ENCODE data around the gene LNX2. TPM values are rescaled to one million over a fixed set of nuclear protein-coding genes. Genes with fewer than 3 reads are reported as not detected.
A peak's percentile ranks its signal among the peaks of the same experiment; 100 is the strongest.

The LNX2 gene
- total and polyA plus RNA-seq, 4 donors, result 2.6 to 10.3 (median 8.6) TPM

DNA sequence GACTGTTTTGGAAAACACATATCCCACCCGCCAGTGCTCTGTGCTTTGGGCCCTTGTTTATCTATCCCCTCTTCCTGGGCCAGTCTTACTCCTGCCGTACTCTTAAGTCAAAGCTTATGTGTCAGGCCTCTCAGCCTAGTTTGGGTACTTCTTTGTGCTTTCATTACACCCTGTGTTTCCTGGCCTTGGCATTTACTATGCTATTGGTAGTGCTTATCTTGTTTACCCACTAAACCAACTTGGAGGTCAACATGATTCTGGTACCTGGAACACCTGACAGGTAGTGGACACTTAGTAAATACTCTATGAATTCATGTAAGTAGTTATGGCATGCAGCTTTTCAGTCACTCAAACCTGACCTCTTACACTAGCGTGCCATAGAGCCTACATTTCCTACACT is 3.7 kb upstream of the LNX2 start:
- Histone ChIP-seq H3K27ac (ENCODE audit: low read depth in 1 of 2, low read length in 2 of 2) (no peak overlapping the region), H3K9me3 (ENCODE audit: control insufficient read depth, low read length) (no peaks in the 10 kb centered on the region), H3K36me3 (ENCODE audit: control insufficient read depth in 1 of 2, insufficient read depth in 2 of 2, low read length in 1 of 2) (peaks cover 0 to 1% of the 10 kb centered on the region in 2 donors), H3K4me3 (ENCODE audit: low read length in 2 of 2) (no peak overlapping the region), H3K4me1 (ENCODE audit: control insufficient read depth in 1 of 2, insufficient read depth in 2 of 2, low read length in 2 of 2) (no peaks in the 10 kb centered on the region), H3K27me3 (ENCODE audit: control insufficient read depth in 1 of 2, insufficient read depth in 2 of 2, low read length in 1 of 2) (no peaks in the 10 kb centered on the region)
- no peak for ATAC-seq (ENCODE audit: low FRiP score)
- 98% methylated on average over 3 of the region's 3 CpGs for WGBS, 2 donors
- DNase-seq, result no peak
- intact Hi-C loops (cut with DNase I), result loop anchor here in 1 of 2 donors (5.0 to 10.0 kb wide), 2 partner anchors 247 to 449 kb away; partner anchors contain the start of gene USP12

DNA sequence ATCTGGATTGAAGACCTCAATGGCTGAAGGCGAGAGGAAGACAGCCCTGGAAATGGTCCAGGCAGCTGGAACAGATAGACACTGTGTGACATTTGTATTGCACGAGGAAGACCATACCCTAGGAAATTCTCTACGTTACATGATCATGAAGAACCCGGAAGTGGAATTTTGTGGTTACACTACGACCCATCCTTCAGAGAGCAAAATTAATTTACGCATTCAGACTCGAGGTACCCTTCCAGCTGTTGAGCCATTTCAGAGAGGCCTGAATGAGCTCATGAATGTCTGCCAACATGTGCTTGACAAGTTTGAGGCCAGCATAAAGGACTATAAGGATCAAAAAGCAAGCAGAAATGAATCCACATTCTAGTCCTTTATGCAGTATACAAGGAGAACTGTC is 2.6 kb upstream of the LNX2 start:
- H3K4me3 ChIP-seq (ENCODE audit: low read length in 2 of 2), result no peak overlapping the region
- H3K27me3 ChIP-seq (ENCODE audit: control insufficient read depth in 1 of 2, insufficient read depth in 2 of 2, low read length in 1 of 2), result no peaks in the 10 kb centered on the region
- peaks cover 0 to 1% of the 10 kb centered on the region in 2 donors for H3K36me3 ChIP-seq (ENCODE audit: control insufficient read depth in 1 of 2, insufficient read depth in 2 of 2, low read length in 1 of 2)
- H3K27ac ChIP-seq (ENCODE audit: low read depth in 1 of 2, low read length in 2 of 2), result no peak overlapping the region
- DNase-seq, result no peak
- WGBS, 2 donors, result 93% methylated on average over 7 of the region's 7 CpGs
- no peak for ATAC-seq (ENCODE audit: low FRiP score)
- intact Hi-C loops (cut with DNase I), result loop anchor here in 1 of 2 donors (5.0 to 10.0 kb wide), 2 partner anchors 246 to 448 kb away; partner anchors contain the start of gene USP12
- peaks cover 0 to 4% of the 10 kb centered on the region in 2 donors for H3K4me1 ChIP-seq (ENCODE audit: control insufficient read depth in 1 of 2, insufficient read depth in 2 of 2, low read length in 2 of 2)
- H3K9me3 ChIP-seq (ENCODE audit: control insufficient read depth, low read length), result no peaks in the 10 kb centered on the region

DNA sequence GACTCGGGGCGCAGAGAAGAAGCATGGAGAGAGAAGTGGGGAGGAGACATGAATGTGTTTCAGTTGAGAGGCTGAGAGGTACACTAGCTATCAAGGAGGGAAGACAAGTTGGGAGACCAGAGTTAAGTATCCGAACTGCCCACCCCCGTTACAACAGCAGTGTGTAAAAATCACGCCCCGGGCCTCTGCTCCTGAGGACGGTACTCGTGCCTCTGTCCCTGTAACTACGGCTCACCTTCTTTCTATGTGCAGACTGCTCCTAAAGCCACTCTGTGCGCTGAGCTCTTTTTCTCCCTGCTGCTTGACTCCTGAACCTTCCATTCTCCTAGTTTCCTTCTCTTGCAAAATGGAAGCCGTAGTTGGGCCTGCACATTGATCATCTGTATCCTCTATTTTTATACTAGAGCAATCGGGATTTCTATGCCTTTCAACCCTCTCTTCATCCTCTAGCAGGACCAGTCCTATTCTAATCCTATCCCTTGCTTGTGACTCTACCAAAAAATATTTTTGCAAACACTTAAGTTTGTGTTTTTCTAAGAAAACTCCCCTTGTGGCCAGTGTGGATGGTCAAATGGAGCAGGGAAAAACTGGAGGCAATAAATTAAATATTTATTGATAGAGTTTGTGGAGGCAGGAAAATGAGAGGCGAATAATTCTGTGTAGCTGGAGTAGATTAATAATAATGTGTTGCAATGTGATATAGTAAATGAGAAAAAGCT is 1.9 kb upstream of the LNX2 start:
- WGBS, 2 donors, result 10 to 11% methylated on average over 13 of the region's 13 CpGs
- intact Hi-C loops (cut with DNase I), result loop anchor here in 1 of 2 donors (5.0 to 10.0 kb wide), 2 partner anchors 245 to 447 kb away; partner anchors contain the start of gene USP12
- peak overlapping the region; percentile 68 to 69 for H3K27ac ChIP-seq (ENCODE audit: low read depth in 1 of 2, low read length in 2 of 2)
- ATAC-seq (ENCODE audit: low FRiP score), result no peak
- peaks cover 0 to 4% of the 10 kb centered on the region in 2 donors for H3K4me1 ChIP-seq (ENCODE audit: control insufficient read depth in 1 of 2, insufficient read depth in 2 of 2, low read length in 2 of 2)
- DNase-seq, result no peak
- peak overlapping the region; percentile 82 to 83 for H3K4me3 ChIP-seq (ENCODE audit: low read length in 2 of 2)
- H3K36me3 ChIP-seq (ENCODE audit: control insufficient read depth in 1 of 2, insufficient read depth in 2 of 2, low read length in 1 of 2), result no peaks in the 10 kb centered on the region
- H3K9me3 ChIP-seq (ENCODE audit: control insufficient read depth, low read length), result no peaks in the 10 kb centered on the region
- H3K27me3 ChIP-seq (ENCODE audit: control insufficient read depth in 1 of 2, insufficient read depth in 2 of 2, low read length in 1 of 2), result no peaks in the 10 kb centered on the region

- intact Hi-C loops (cut with DNase I), result loop anchor here in 1 of 2 donors (2.0 to 10.0 kb wide), 4 partner anchors 39 to 447 kb away; partner anchors contain the start of genes MTIF3 and USP12
- peaks cover 0 to 4% of the 10 kb centered on the region in 2 donors for H3K4me1 ChIP-seq (ENCODE audit: control insufficient read depth in 1 of 2, insufficient read depth in 2 of 2, low read length in 2 of 2)
- ATAC-seq (ENCODE audit: low FRiP score) (peak; percentile 89), DNase-seq (peak; percentile 85 to 91)
- H3K27ac ChIP-seq (ENCODE audit: low read depth in 1 of 2, low read length in 2 of 2), result peak within 1 kb of the TSS; percentile 69 to 96
- H3K27me3 ChIP-seq (ENCODE audit: control insufficient read depth in 1 of 2, insufficient read depth in 2 of 2, low read length in 1 of 2), result no peaks in the 10 kb centered on the region
- H3K9me3 ChIP-seq (ENCODE audit: control insufficient read depth, low read length), result no peaks in the 10 kb centered on the region
- H3K4me3 ChIP-seq (ENCODE audit: low read length in 2 of 2), result peak within 1 kb of the TSS; percentile 82 to 83
- 0 to 1% methylated on average over 36 to 71 of the region's 71 CpGs for WGBS, 2 donors
- no peaks in the 10 kb centered on the region for H3K36me3 ChIP-seq (ENCODE audit: control insufficient read depth in 1 of 2, insufficient read depth in 2 of 2, low read length in 1 of 2)
Measured at GRCh38 chr13:27621366-27622101, 1.2 kb upstream of the LNX2 start, which contains the start of gene POLR1D. POLR1D (plus strand) TSS chr13:27621892; CDS start chr13:27621984, 92 bp downstream.

GRCh38 chr13:27621116-27621365 is 712 bp upstream of the LNX2 start:
- Histone ChIP-seq H3K27me3 (ENCODE audit: control insufficient read depth in 1 of 2, insufficient read depth in 2 of 2, low read length in 1 of 2) (no peaks in the 10 kb centered on the region), H3K4me3 (ENCODE audit: low read length in 2 of 2) (peak overlapping the region; percentile 82 to 83), H3K9me3 (ENCODE audit: control insufficient read depth, low read length) (no peaks in the 10 kb centered on the region), H3K27ac (ENCODE audit: low read depth in 1 of 2, low read length in 2 of 2) (peak overlapping the region in 1 of 2 donors; percentile 96), H3K4me1 (ENCODE audit: control insufficient read depth in 1 of 2, insufficient read depth in 2 of 2, low read length in 2 of 2) (peaks cover 0 to 4% of the 10 kb centered on the region in 2 donors), H3K36me3 (ENCODE audit: control insufficient read depth in 1 of 2, insufficient read depth in 2 of 2, low read length in 1 of 2) (no peaks in the 10 kb centered on the region)
- intact Hi-C loops (cut with DNase I), result loop anchor here in 1 of 2 donors (2.0 to 10.0 kb wide), 4 partner anchors 38 to 446 kb away; partner anchors contain the start of genes MTIF3 and USP12
- WGBS, 2 donors, result 0 to 1% methylated on average over 8 of the region's 8 CpGs
- no peak for ATAC-seq (ENCODE audit: low FRiP score)
- DNase-seq, result no peak

- intact Hi-C loops (cut with DNase I), result loop anchor here in 1 of 2 donors (2.0 to 10.0 kb wide), 4 partner anchors 37 to 445 kb away; partner anchors contain the start of genes MTIF3 and USP12
- H3K36me3 ChIP-seq (ENCODE audit: control insufficient read depth in 1 of 2, insufficient read depth in 2 of 2, low read length in 1 of 2), result no peaks in the 10 kb centered on the region
- H3K27me3 ChIP-seq (ENCODE audit: control insufficient read depth in 1 of 2, insufficient read depth in 2 of 2, low read length in 1 of 2), result no peaks in the 10 kb centered on the region
Measured at GRCh38 chr13:27619728-27620376, 477 bp downstream of the LNX2 start.

DNA sequence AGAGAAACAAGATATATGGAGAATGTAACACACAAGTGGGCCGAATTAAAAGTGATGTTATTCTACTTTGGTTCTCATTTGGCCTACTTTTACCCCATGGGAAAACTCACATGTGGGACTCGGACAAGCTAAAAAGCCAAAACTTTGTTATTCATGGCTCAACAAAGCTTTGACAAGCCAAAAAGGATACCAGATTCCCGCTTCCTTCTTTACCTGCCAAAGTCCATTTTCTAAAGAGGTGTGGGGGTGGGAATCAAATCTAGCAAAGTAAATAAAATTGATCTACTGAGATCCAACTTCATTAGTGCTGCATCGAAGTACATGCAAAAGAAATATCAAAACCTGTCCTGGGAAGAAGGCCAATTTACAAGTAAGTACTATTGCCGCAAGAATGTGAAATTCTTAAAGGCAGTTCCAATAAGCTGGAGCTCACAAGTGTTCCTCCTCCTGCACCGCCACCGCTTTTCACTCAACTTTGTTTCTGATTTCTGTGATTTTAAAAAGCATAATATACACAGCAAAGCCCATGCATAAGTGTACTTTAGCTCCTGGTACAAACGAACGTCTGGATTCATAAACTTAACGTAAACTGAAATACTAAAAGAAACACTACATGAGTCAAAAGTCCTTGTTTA is 1.1 kb downstream of the LNX2 start:
- no peaks in the 10 kb centered on the region for H3K9me3 ChIP-seq (ENCODE audit: control insufficient read depth, low read length)
- intact Hi-C loops (cut with DNase I), result no loop called here
- H3K4me1 ChIP-seq (ENCODE audit: control insufficient read depth in 1 of 2, insufficient read depth in 2 of 2, low read length in 2 of 2), result peaks cover 0 to 4% of the 10 kb centered on the region in 2 donors
- H3K27me3 ChIP-seq (ENCODE audit: control insufficient read depth in 1 of 2, insufficient read depth in 2 of 2, low read length in 1 of 2), result no peaks in the 10 kb centered on the region
- ATAC-seq (ENCODE audit: low FRiP score) (no peak), DNase-seq (no peak)
- no peaks in the 10 kb centered on the region for H3K36me3 ChIP-seq (ENCODE audit: control insufficient read depth in 1 of 2, insufficient read depth in 2 of 2, low read length in 1 of 2)
- peak overlapping the region; percentile 68 to 99 for H3K4me3 ChIP-seq (ENCODE audit: low read length in 2 of 2)
- H3K27ac ChIP-seq (ENCODE audit: low read depth in 1 of 2, low read length in 2 of 2), result no peak overlapping the region
- 4 to 5% methylated on average over 10 of the region's 10 CpGs for WGBS, 2 donors

More at GRCh38 chr13:27619728-27620376, 477 bp downstream of the LNX2 start:
- H3K4me3 ChIP-seq (ENCODE audit: low read length in 2 of 2), result peak overlapping the region; percentile 68 to 99
- no peaks in the 10 kb centered on the region for H3K9me3 ChIP-seq (ENCODE audit: control insufficient read depth, low read length)
- peak overlapping the region; percentile 43 to 99 for H3K27ac ChIP-seq (ENCODE audit: low read depth in 1 of 2, low read length in 2 of 2)
- whole genome bisulfite sequencing, 2 donors, result 0% methylated on average over 43 to 47 of the region's 47 CpGs
- DNase-seq (no peak), ATAC-seq (ENCODE audit: low FRiP score) (peak; percentile 58)
- H3K4me1 ChIP-seq (ENCODE audit: control insufficient read depth in 1 of 2, insufficient read depth in 2 of 2, low read length in 2 of 2), result peaks cover 0 to 4% of the 10 kb centered on the region in 2 donors

DNA sequence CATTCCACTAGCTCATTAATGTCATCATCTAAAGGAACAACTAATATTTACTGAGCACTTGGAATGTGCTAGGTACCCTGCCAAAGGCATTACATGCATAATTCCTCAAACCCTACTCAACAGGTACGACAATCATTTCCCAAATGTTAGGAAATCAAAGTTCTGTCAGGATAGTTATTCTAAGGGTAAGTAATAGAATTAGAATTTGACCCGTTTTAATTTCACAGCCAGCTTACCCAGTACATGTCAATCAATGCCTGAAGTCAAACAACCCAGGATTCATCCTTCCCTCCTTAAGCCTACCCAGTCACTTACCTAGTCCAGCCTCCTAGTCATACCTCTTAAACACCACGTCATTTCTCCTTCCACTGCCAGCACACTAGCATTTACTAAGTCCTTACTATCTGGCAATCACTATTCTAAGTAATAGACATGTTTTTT is 2.4 kb downstream of the LNX2 start:
- no peak for ATAC-seq (ENCODE audit: low FRiP score)
- Histone ChIP-seq H3K36me3 (ENCODE audit: control insufficient read depth in 1 of 2, insufficient read depth in 2 of 2, low read length in 1 of 2) (no peaks in the 10 kb centered on the region), H3K27me3 (ENCODE audit: control insufficient read depth in 1 of 2, insufficient read depth in 2 of 2, low read length in 1 of 2) (no peaks in the 10 kb centered on the region), H3K27ac (ENCODE audit: low read depth in 1 of 2, low read length in 2 of 2) (no peak overlapping the region), H3K4me1 (ENCODE audit: control insufficient read depth in 1 of 2, insufficient read depth in 2 of 2, low read length in 2 of 2) (peaks cover 0 to 4% of the 10 kb centered on the region in 2 donors), H3K9me3 (ENCODE audit: control insufficient read depth, low read length) (no peaks in the 10 kb centered on the region), H3K4me3 (ENCODE audit: low read length in 2 of 2) (no peak overlapping the region)
- intact Hi-C loops (cut with DNase I), result no loop called here
- WGBS, 2 donors, result 60 to 78% methylated on average over 3 of the region's 3 CpGs
- DNase-seq, result no peak

Data from aorta (tissue), 5 donors.